BLaER1 (cell line): ENCODE data around the gene SGMS1.
"Not testable (repeated sequence)": the region's sequence is repeated elsewhere in the genome, so short reads cannot be mapped to it uniquely, and the experiment has no call there.

Experiments
- H3K27ac ChIP-seq: shearing (Covaris generic); formaldehyde crosslinking; 2 replicates; pipeline ENCODE4 v1.8.1; 2022
- H3K27me3 ChIP-seq: shearing (Covaris generic); formaldehyde crosslinking; 2 replicates; pipeline ENCODE4 v1.8.1; 2022
- H3K36me3 ChIP-seq: shearing (Covaris generic); formaldehyde crosslinking; 2 replicates; pipeline ENCODE4 v1.8.1; 2022
- H3K4me1 ChIP-seq: shearing (Covaris generic); formaldehyde crosslinking; 2 replicates; pipeline ENCODE4 v1.8.1; 2022
- H3K4me2 ChIP-seq: shearing (Covaris generic); formaldehyde crosslinking; 2 replicates; pipeline ENCODE4 v1.8.1; 2022
- H3K4me3 ChIP-seq: shearing (Covaris generic); formaldehyde crosslinking; 2 replicates; pipeline ENCODE4 v1.8.1; 2022
- H3K9ac ChIP-seq: shearing (Covaris generic); formaldehyde crosslinking; 2 replicates; pipeline ENCODE4 v1.8.1; 2022
- H3K9me3 ChIP-seq: shearing (Covaris generic); formaldehyde crosslinking; 2 replicates; pipeline ENCODE4 v1.8.1; 2022
- H4K20me1 ChIP-seq: shearing (Covaris generic); formaldehyde crosslinking; 2 replicates; pipeline ENCODE4 v1.8.1; 2022
- Cebpa-rat ChIP-seq: shearing (Covaris generic); IDR thresholded peaks from 2 replicates; pipeline ENCODE4 v1.8.1; 2022

Gene SGMS1

GRCh38 chr10:50552771-50553535 lies 70.8 kb downstream of the SGMS1 start:
- Histone ChIP-seq H3K4me2 (peak overlapping the region; percentile 79), H3K9ac (no peak overlapping the region)

GRCh38 chr10:50552308-50552707 lies 71.4 kb downstream of the SGMS1 start:
- no peak overlapping the region for H3K4me3 ChIP-seq
- no peak overlapping the region for H3K4me2 ChIP-seq
- no peaks in the 10 kb centered on the region for H3K36me3 ChIP-seq
- no peak overlapping the region for H3K27ac ChIP-seq
- H3K9me3 ChIP-seq: peaks cover 22% of the 10 kb centered on the region
- no peaks in the 10 kb centered on the region for H3K27me3 ChIP-seq
- no peak for TF ChIP-seq Cebpa-rat
- no peak overlapping the region for H3K9ac ChIP-seq
- H4K20me1 ChIP-seq: 0 out of 2 replicates have a peak, but pooled peaks cover 6% of the 10 kb centered on the region
- H3K4me1 ChIP-seq: peaks cover 46% of the 10 kb centered on the region

More at GRCh38 chr10:50552771-50553535, 70.8 kb downstream of the SGMS1 start:
- Histone ChIP-seq H4K20me1 (0 out of 2 replicates have a peak, but pooled peaks cover 6% of the 10 kb centered on the region), H3K9me3 (peaks cover 15% of the 10 kb centered on the region), H3K4me3 (no peak overlapping the region), H3K27me3 (no peaks in the 10 kb centered on the region), H3K36me3 (no peaks in the 10 kb centered on the region), H3K4me1 (peaks cover 46% of the 10 kb centered on the region), H3K27ac (no peak overlapping the region)
- TF ChIP-seq Cebpa-rat: no peak

GRCh38 chr10:50551894-50552293 lies 71.9 kb downstream of the SGMS1 start:
- Histone ChIP-seq H3K9me3 (peaks cover 26% of the 10 kb centered on the region), H3K27me3 (no peaks in the 10 kb centered on the region), H4K20me1 (0 out of 2 replicates have a peak, but pooled peaks cover 6% of the 10 kb centered on the region), H3K9ac (no peak overlapping the region), H3K4me3 (no peak overlapping the region), H3K36me3 (no peaks in the 10 kb centered on the region), H3K27ac (no peak overlapping the region), H3K4me1 (peaks cover 45% of the 10 kb centered on the region), H3K4me2 (no peak overlapping the region)
- TF ChIP-seq Cebpa-rat: no peak

- Histone ChIP-seq H3K9ac (no peak overlapping the region), H3K27ac (no peak overlapping the region), H3K4me1 (peaks cover 31% of the 10 kb centered on the region), H3K27me3 (no peaks in the 10 kb centered on the region), H4K20me1 (no peaks in the 10 kb centered on the region), H3K4me2 (no peak overlapping the region), H3K4me3 (no peak overlapping the region), H3K9me3 (peaks cover 28% of the 10 kb centered on the region), H3K36me3 (no peaks in the 10 kb centered on the region)
- no peak for TF ChIP-seq Cebpa-rat
Observed at GRCh38 chr10:50550291-50550839, 73.4 kb downstream of the SGMS1 start.

- H3K27ac ChIP-seq, H4K20me1 ChIP-seq, H3K4me2 ChIP-seq, H3K36me3 ChIP-seq, H3K4me3 ChIP-seq, H3K27me3 ChIP-seq, H3K9ac ChIP-seq: not testable (repeated sequence)
- peaks cover 27% of the 10 kb centered on the region for H3K4me1 ChIP-seq
- peaks cover 28% of the 10 kb centered on the region for H3K9me3 ChIP-seq
Observed at GRCh38 chr10:50549186-50549585, 74.6 kb downstream of the SGMS1 start.

- not testable (repeated sequence) for H3K36me3 ChIP-seq, H3K9ac ChIP-seq, H4K20me1 ChIP-seq, H3K27me3 ChIP-seq, H3K4me3 ChIP-seq, H3K4me2 ChIP-seq, H3K27ac ChIP-seq
- Histone ChIP-seq H3K9me3 (peaks cover 28% of the 10 kb centered on the region), H3K4me1 (peaks cover 20% of the 10 kb centered on the region)
Observed at GRCh38 chr10:50548481-50548880, 75.3 kb downstream of the SGMS1 start.

- not testable (repeated sequence) for H4K20me1 ChIP-seq, H3K4me3 ChIP-seq, H3K4me2 ChIP-seq, H3K27me3 ChIP-seq, H3K27ac ChIP-seq, H3K9ac ChIP-seq, H3K36me3 ChIP-seq, H3K4me1 ChIP-seq
- peaks cover 28% of the 10 kb centered on the region for H3K9me3 ChIP-seq
Observed at GRCh38 chr10:50546287-50546686, 77.5 kb downstream of the SGMS1 start.

GRCh38 chr10:50545846-50546245 lies 77.9 kb downstream of the SGMS1 start:
- Histone ChIP-seq H3K4me3 (no peak overlapping the region), H3K27me3 (no peaks in the 10 kb centered on the region), H4K20me1 (peaks cover 8% of the 10 kb centered on the region; the same call in 1 of the 2 replicates), H3K9me3 (peaks cover 28% of the 10 kb centered on the region), H3K27ac (no peak overlapping the region), H3K9ac (no peak overlapping the region), H3K4me1 (peaks cover 10% of the 10 kb centered on the region), H3K36me3 (no peaks in the 10 kb centered on the region), H3K4me2 (no peak overlapping the region)
- no peak for TF ChIP-seq Cebpa-rat

GRCh38 chr10:50544857-50545429 lies 78.8 kb downstream of the SGMS1 start:
- Histone ChIP-seq H3K36me3 (no peaks in the 10 kb centered on the region), H3K9ac (no peak overlapping the region), H3K9me3 (peaks cover 28% of the 10 kb centered on the region), H3K4me2 (peak overlapping the region; percentile 16; the same call in 1 of the 2 replicates), H3K27me3 (no peaks in the 10 kb centered on the region), H4K20me1 (peaks cover 17% of the 10 kb centered on the region; the same call in 1 of the 2 replicates), H3K4me1 (peaks cover 19% of the 10 kb centered on the region), H3K4me3 (no peak overlapping the region), H3K27ac (no peak overlapping the region)
- no peak for TF ChIP-seq Cebpa-rat
